ENCODE data around the gene SRGAP2B.
"Not testable (repeated sequence)": the region's sequence is repeated elsewhere in the genome, so short reads cannot be mapped to it uniquely, and the experiment has no call there.

- not testable (repeated sequence) for TF ChIP-seq CTCF, POLR2A, EP300 (IDR thresholded peaks at IDR 0.05)
Observed at GRCh38 chr1:144858607-144859006, 236.5 kb downstream of the SRGAP2B start.
